Muscle of leg (tissue), 11 donors: ENCODE results near the gene GPC6. TPM values are rescaled to one million over a fixed set of nuclear protein-coding genes. Genes with fewer than 3 reads are reported as not detected.

Experiments
- DNase-seq: peaks from one replicate; pipeline ENCODE4 v3.0.0; 2013
- H3K27ac ChIP-seq: one replicate; pipeline ENCODE4 v1.5.1; 2013; ENCODE audit warnings: mild to moderate bottlenecking, low read length, control low read depth
- H3K27me3 ChIP-seq: one replicate; pipeline ENCODE4 v1.6.1; 2013; ENCODE audit warnings: low read length; ENCODE audit not compliant: control insufficient read depth, insufficient read depth
- H3K36me3 ChIP-seq: one replicate; pipeline ENCODE4 v1.6.1; 2013; ENCODE audit warnings: low read length; ENCODE audit not compliant: control insufficient read depth, insufficient read depth
- H3K4me1 ChIP-seq: one replicate; pipeline ENCODE4 v1.6.1; 2013; ENCODE audit warnings: low read length; ENCODE audit not compliant: control insufficient read depth, insufficient read depth
- H3K4me3 ChIP-seq: one replicate; pipeline ENCODE4 v1.5.1; 2013; ENCODE audit warnings: low read length, control low read depth
- H3K9me3 ChIP-seq: replicated peaks from 2 replicates; pipeline ENCODE4 v1.6.1; 2013; ENCODE audit warnings: low read depth, low read length; ENCODE audit not compliant: control insufficient read depth
- WGBS: methylation state at CpG from one replicate; pipeline ENCODE4 v1.1.5; 2013; ENCODE audit warnings: missing lambda C conversion rate; ENCODE audit not compliant: insufficient coverage; 5-methylcytosine and 5-hydroxymethylcytosine counted together
- polyA plus RNA-seq, 8 donors: library from polyadenylated mRNA; unstranded; fragments of 120-200 nt; gene quantifications; one replicate each; pipeline versions ENCODE4 v1.2.1 to v1.2.3, GENCODE V29; 2013; ENCODE audit warnings: inconsistent platforms in 1 of 8, low replicate concordance in 1 of 8; ENCODE audit not compliant: insufficient read length in 8 of 8, insufficient read depth in 1 of 8
- total RNA-seq: library from RNA; stranded (reverse); fragments of 120-200 nt; gene quantifications from one replicate; pipeline ENCODE4 v1.2.4, GENCODE V29; 2013

The GPC6 gene
- total and polyA plus RNA-seq, 9 donors: 5.6 to 20.0 (median 9.9) TPM

DNA sequence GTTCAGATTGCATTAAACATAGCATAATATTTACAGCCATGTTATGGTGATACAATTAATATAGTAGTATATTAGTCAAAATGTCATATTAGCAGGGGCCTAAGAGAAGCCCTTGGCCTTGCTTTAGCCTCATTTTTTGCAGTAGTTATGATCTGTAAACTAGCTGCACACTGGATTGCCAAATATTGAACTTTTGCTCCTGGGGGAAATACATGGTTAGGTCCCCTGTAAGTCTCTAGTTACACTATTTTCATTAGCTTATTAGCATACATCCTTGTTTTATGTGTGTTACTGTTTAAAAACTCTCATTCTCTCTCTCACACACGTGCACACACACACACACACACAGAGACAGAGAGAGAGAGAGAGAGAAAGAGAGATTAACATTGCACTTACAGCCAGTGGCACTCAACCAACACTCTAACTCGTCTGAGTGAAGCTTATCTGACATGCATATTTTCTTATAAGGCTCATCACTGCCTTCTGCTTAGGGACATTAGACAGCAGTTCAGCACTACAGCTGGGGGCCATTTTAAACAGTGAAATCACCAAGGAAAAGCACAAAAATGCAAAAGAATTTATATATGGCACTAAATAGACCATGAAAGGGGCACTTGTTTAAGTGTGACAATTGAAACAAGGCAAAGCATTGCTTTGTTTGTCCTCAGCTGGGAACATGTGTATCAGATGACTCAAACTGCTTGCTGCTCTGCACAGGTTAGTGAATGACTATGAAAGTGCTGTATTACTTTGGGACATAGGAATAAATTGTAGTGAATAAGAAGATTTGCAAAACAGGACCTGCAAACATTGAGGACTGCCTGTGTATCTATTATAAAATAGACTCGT lies 278.7 kb downstream of the GPC6 start:
- DNase-seq: peak; percentile 16
- H3K27me3 ChIP-seq: no peaks in the 10 kb centered on the region
- H3K27ac ChIP-seq: no peak overlapping the region
- H3K36me3 ChIP-seq: no peaks in the 10 kb centered on the region
- no peaks in the 10 kb centered on the region for H3K4me1 ChIP-seq
- no peaks in the 10 kb centered on the region for H3K9me3 ChIP-seq
- WGBS: no CpG with 5 or more reads among the region's 3 CpGs
- no peak overlapping the region for H3K4me3 ChIP-seq

DNA sequence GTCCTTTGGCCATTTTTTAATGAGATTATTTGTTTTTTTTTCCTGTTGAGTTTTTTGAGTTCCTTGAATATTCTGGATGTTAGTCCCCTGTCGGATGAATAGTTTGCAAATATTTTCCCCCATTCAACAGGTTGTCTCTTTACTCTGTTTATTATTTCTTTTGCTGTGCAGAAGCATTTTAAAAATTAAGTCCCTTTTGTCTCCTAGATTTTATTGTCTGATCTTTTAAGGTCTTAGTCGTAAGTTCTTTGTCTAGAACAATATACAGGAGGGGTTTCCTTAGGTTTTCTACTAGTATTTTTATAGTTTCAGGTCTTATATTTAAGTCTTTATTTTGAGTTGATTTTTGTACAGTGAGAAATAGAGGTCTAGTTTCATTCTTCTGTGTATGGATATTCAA lies 284.4 kb downstream of the GPC6 start:
- Histone ChIP-seq H3K9me3 (no peaks in the 10 kb centered on the region), H3K27me3 (no peaks in the 10 kb centered on the region), H3K27ac (no peak overlapping the region), H3K4me1 (no peaks in the 10 kb centered on the region), H3K4me3 (no peak overlapping the region), H3K36me3 (no peaks in the 10 kb centered on the region)
- no CpG with 5 or more reads among the region's 2 CpGs for WGBS
- DNase-seq: no peak

DNA sequence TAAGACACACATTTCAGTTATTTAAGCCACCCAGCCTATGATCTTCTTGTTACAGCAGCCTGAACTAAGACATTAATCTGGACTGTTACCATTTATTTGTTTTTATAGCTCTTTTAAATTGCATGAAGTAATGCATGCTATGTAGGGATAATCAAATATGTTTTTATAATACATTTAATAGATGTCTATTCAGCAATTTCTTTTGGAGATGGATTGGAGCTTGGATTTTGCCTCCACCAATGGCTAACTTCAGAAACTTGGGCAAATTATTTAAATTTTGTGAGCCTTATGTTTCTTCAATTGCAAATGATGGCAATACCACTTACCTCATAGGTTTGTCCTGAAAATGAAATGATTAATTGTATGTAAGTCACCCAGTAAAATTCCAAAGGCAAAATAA lies 288.7 kb downstream of the GPC6 start:
- Histone ChIP-seq H3K27me3 (no peaks in the 10 kb centered on the region), H3K4me3 (no peak overlapping the region), H3K9me3 (no peaks in the 10 kb centered on the region), H3K4me1 (no peaks in the 10 kb centered on the region), H3K27ac (no peak overlapping the region), H3K36me3 (no peaks in the 10 kb centered on the region)
- no peak for DNase-seq

DNA sequence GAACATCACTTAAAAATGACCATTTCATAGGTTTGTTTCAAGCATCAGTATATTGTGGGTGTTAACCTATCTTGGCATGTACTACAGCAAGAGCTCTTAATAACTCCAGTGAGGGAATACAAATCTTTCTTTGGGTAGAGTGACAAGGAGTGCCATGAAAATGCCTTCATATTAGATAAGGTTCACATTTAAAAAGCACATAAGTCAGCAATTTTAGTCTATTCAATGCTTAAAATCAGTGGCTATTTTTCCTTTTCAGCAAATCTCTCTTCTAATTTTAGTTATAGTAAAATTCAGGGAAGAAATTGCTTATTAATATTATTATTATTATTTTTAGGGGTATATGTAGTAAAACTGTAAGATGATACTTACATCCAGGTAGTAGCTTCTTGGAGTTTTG lies 291.1 kb downstream of the GPC6 start:
- no peak for DNase-seq
- H3K4me3 ChIP-seq: no peak overlapping the region
- no peaks in the 10 kb centered on the region for H3K9me3 ChIP-seq
- no peaks in the 10 kb centered on the region for H3K4me1 ChIP-seq
- no peaks in the 10 kb centered on the region for H3K36me3 ChIP-seq
- no peak overlapping the region for H3K27ac ChIP-seq
- H3K27me3 ChIP-seq: no peaks in the 10 kb centered on the region

DNA sequence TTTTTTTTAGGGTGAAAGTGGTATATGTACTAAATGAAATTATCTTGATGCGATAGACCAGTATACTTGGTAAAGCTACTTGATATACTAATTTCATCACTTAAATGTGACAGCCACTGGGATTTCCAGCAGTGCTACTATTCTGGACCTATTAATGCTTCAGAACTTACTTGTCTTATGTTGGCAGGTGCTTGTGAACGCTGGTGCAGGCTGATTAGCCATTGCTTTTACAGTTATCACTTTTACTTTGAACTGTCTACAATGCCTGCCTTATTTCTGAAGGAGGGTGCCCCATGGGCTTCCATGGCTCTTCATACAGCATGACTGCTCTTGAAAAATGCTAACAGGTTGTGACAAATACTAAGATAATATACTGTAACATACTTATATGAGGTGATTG lies 294.7 kb downstream of the GPC6 start:
- H3K36me3 ChIP-seq: no peaks in the 10 kb centered on the region
- H3K4me3 ChIP-seq: no peak overlapping the region
- H3K27me3 ChIP-seq: no peaks in the 10 kb centered on the region
- no peaks in the 10 kb centered on the region for H3K9me3 ChIP-seq
- WGBS: no CpG with 5 or more reads among the region's 2 CpGs
- no peaks in the 10 kb centered on the region for H3K4me1 ChIP-seq
- no peak overlapping the region for H3K27ac ChIP-seq
- DNase-seq: no peak

DNA sequence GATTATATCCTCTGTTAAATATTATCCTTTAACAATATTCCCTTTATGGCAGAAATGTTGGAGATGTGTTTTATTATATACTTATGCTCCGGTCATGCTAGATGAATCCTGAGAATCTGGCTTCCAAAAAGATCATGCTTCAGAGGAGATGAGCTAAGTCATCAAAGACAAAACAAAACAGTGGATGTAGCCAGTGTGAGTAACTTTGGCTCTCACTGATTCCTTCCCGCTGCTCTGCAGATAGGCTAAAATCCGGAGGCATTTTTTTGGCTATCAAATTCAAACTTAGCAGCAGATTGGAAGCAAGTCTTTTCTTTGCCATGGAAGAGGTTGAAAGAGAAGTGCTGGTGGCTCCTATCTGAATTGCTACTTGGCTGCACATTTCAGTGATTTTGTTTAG lies 295.9 kb downstream of the GPC6 start:
- no peaks in the 10 kb centered on the region for H3K9me3 ChIP-seq
- no peak overlapping the region for H3K4me3 ChIP-seq
- H3K4me1 ChIP-seq: no peaks in the 10 kb centered on the region
- no peak overlapping the region for H3K27ac ChIP-seq
- 46% methylated on average over 2 of the region's 3 CpGs for WGBS
- no peak for DNase-seq
- H3K27me3 ChIP-seq: no peaks in the 10 kb centered on the region
- no peaks in the 10 kb centered on the region for H3K36me3 ChIP-seq

DNA sequence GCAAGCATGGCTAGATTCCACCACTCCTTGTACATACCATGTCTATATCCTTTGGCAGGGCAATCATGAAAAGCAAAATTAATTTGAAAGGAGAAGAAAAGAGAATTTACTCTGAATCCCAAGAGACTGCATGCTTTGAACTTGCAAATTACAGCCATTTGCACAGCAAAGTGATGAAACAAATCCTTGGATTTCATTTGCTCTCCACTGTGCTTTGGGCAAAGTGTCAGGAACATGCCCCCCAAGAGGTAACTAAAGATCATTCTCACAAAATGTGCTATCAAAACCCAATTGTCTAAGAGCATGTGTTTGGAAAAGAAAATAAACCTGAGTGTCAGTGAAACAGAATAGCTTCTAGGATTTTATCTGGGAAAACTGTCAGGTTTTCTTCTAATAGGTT lies 298.5 kb downstream of the GPC6 start:
- no peak for DNase-seq
- Histone ChIP-seq H3K9me3 (no peaks in the 10 kb centered on the region), H3K4me3 (no peak overlapping the region)

DNA sequence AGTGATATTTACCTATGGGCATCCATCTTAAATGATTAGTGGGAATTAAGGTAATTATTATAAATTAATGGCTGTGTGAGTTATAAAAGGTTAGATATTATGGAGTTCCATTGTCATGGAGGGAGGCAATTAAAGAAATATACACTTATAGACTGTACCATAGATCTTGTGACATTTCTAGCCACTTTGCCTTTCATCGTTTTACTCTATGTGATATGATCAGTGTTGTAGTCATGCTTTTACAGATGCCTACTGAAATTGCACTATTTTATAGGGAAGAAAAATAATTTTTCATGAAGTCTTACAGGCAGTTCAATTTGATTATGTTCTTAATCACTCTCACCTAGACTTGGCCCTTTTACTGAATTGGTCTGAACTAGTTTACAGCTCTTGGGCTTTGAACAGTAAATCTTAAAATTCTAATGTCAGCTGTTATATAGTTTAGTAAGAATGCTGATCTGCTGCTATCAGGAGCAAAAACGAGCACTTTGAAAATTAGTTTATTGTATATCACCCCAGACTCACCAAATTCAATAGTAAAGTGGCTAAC lies 301.2 kb downstream of the GPC6 start:
- whole genome bisulfite sequencing: no CpG with 5 or more reads among the region's 2 CpGs
- no peak overlapping the region for H3K27ac ChIP-seq

More for the DNA sequence above, 298.5 kb downstream of the GPC6 start:
- Histone ChIP-seq H3K27me3 (no peaks in the 10 kb centered on the region), H3K36me3 (no peaks in the 10 kb centered on the region), H3K4me1 (no peaks in the 10 kb centered on the region), H3K27ac (no peak overlapping the region)

DNA sequence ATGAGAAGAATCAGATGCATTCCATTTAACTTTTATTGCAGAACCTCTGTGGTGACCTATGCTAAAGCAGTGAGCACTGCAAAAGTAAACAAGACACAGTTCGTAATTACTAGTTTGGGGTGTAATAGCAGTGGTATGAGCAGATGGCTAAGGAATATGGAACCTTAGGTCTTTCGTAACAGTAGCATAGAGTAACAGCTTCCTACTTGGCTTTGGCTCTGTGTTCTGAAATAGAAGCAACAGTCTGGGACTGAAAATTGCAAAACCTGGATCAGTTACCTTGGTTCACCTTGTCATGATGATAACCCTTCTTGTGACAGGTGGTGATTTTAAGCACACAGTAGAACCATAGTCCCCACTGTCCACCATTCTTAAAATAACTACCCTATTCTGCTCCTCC lies 303.4 kb downstream of the GPC6 start:
- no peak for DNase-seq
- 89% methylated on average over 2 of the region's 2 CpGs for WGBS
- Histone ChIP-seq H3K27ac (no peak overlapping the region), H3K27me3 (no peaks in the 10 kb centered on the region), H3K4me3 (no peak overlapping the region), H3K4me1 (peaks cover 3% of the 10 kb centered on the region), H3K36me3 (no peaks in the 10 kb centered on the region), H3K9me3 (no peaks in the 10 kb centered on the region)

More for the DNA sequence above, 301.2 kb downstream of the GPC6 start:
- H3K27me3 ChIP-seq: no peaks in the 10 kb centered on the region
- no peak for DNase-seq
- H3K4me3 ChIP-seq: no peak overlapping the region
- H3K36me3 ChIP-seq: no peaks in the 10 kb centered on the region
- H3K9me3 ChIP-seq: no peaks in the 10 kb centered on the region
- H3K4me1 ChIP-seq: no peaks in the 10 kb centered on the region

DNA sequence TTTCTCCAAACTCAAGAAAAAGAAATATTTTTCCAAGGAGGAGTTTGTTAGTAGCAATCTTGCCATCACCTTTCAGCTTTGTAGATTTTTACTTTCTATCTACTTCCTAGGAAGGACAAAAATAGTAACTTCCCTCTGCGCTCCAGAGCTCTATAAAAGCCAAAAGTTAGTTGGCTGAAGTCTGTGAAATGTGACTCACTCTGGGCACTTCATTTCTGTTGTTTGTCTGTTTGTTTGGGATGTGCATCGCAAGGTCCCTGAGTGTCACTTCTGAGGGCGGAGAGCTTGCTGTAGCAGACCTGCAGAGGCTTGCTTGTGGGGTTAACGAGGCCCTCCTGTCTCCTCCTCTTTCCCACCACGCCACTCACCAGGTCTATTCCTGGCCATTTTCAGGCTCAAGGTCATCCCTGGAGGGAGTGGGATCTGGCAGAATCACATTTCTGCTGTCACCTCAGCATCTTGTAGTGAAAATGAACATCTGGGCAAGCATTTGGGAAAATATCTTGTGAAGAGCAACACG lies 307.6 kb downstream of the GPC6 start:
- H3K27ac ChIP-seq: no peak overlapping the region
- H3K4me1 ChIP-seq: peaks cover 3% of the 10 kb centered on the region
- H3K36me3 ChIP-seq: no peaks in the 10 kb centered on the region
- H3K27me3 ChIP-seq: no peaks in the 10 kb centered on the region
- no peak overlapping the region for H3K4me3 ChIP-seq
- DNase-seq: peak; percentile 70
- no peaks in the 10 kb centered on the region for H3K9me3 ChIP-seq
- no CpG with 5 or more reads among the region's 6 CpGs for WGBS
